WTC11 (cell line): Measurements from ENCODE around the gene ALK. TPM values are rescaled to one million over a fixed set of nuclear protein-coding genes. Genes with fewer than 3 reads are reported as not detected.

Experiments used
- ATAC-seq: fragments of 200-7000 bp; cut with Tn5 transposase; 2 replicates; pipeline ENCODE4 v1.10.0; 2021; ENCODE audit warnings: mild to moderate bottlenecking, moderate library complexity
- CTCF ChIA-PET: fragments of 300-600 bp; sonication (Branson Sonifier 250); formaldehyde crosslinking; loops from one replicate; lab custom pipeline; 2021; ENCODE audit warnings: antibody characterized with exemption; lab: Charles Lee
- POLR2A ChIA-PET: fragments of 350-600 bp; sonication (Branson Sonifier 250); formaldehyde crosslinking; loops from one replicate; lab custom pipeline; 2021; ENCODE audit warnings: antibody characterized with exemption; lab: Charles Lee
- DNase-seq: peaks from one replicate; pipeline ENCODE4 v3.0.0; 2021; ENCODE audit warnings: low spot score
- H3K27ac Mint-ChIP-seq: 2 replicates; pipeline ENCODE4 v1.8.0; 2021; ENCODE audit warnings: mixed read lengths
- H3K27me3 Mint-ChIP-seq: 2 replicates; pipeline ENCODE4 v1.8.0; 2021; ENCODE audit warnings: low read depth, mild to moderate bottlenecking, moderate library complexity, mixed read lengths
- H3K36me3 Mint-ChIP-seq: 2 replicates; pipeline ENCODE4 v1.8.0; 2021; ENCODE audit warnings: mixed read lengths
- H3K4me1 Mint-ChIP-seq: 2 replicates; pipeline ENCODE4 v1.8.0; 2022; ENCODE audit warnings: mixed read lengths
- H3K4me3 Mint-ChIP-seq: 2 replicates; pipeline ENCODE4 v1.8.0; 2021; ENCODE audit warnings: mild to moderate bottlenecking, moderate library complexity, mixed read lengths
- H3K9me3 Mint-ChIP-seq: 2 replicates; pipeline ENCODE4 v1.8.0; 2021; ENCODE audit warnings: mixed read lengths
- CBFB ChIP-seq: sonication (generic); formaldehyde crosslinking; IDR thresholded peaks from 2 replicates; pipeline ENCODE4 v1.8.1; 2022; ENCODE audit warnings: mild to moderate bottlenecking, low read depth, missing genetic modification reagents
- CDX4 ChIP-seq: fragments of 250-450 bp; sonication (Bioruptor Pico); IDR thresholded peaks from 2 replicates; pipeline ENCODE4 v1.9.0; 2021; ENCODE audit warnings: moderate library complexity, mild to moderate bottlenecking, inconsistent platforms, borderline replicate concordance
- CREM ChIP-seq: sonication (generic); formaldehyde crosslinking; IDR thresholded peaks from 2 replicates; pipeline ENCODE4 v1.8.1; 2022; ENCODE audit warnings: mild to moderate bottlenecking, missing genetic modification reagents, moderate library complexity
- E2F1 ChIP-seq: sonication (generic); formaldehyde crosslinking; IDR thresholded peaks from 2 replicates; pipeline ENCODE4 v1.8.0; 2022; ENCODE audit warnings: mild to moderate bottlenecking, missing genetic modification reagents
- E2F4 ChIP-seq: sonication (generic); formaldehyde crosslinking; IDR thresholded peaks from 2 replicates; pipeline ENCODE4 v1.8.1; 2022; ENCODE audit warnings: low read depth, mild to moderate bottlenecking, moderate library complexity, missing genetic modification reagents, borderline replicate concordance
- ETV6 ChIP-seq: sonication (generic); formaldehyde crosslinking; IDR thresholded peaks from 2 replicates; pipeline ENCODE4 v1.8.1; 2022; ENCODE audit warnings: mild to moderate bottlenecking, missing genetic modification reagents
- FOXK1 ChIP-seq: sonication (generic); formaldehyde crosslinking; IDR thresholded peaks from 2 replicates; pipeline ENCODE4 v1.8.0; 2022; ENCODE audit warnings: mild to moderate bottlenecking, moderate library complexity, missing genetic modification reagents
- KAT7 ChIP-seq: sonication (generic); formaldehyde crosslinking; IDR thresholded peaks from 2 replicates; pipeline ENCODE4 v1.8.1; 2023; ENCODE audit warnings: missing genetic modification reagents, mild to moderate bottlenecking, borderline replicate concordance
- MXD4 ChIP-seq: fragments of 250-450 bp; sonication (Bioruptor Pico); IDR thresholded peaks from 2 replicates; pipeline ENCODE4 v1.8.0; 2021; ENCODE audit warnings: mild to moderate bottlenecking, moderate library complexity, borderline replicate concordance
- NFE2L1 ChIP-seq: sonication (generic); formaldehyde crosslinking; IDR thresholded peaks from 2 replicates; pipeline ENCODE4 v1.8.1; 2023; ENCODE audit warnings: missing genetic modification reagents
- SMAD3 ChIP-seq: sonication (generic); formaldehyde crosslinking; IDR thresholded peaks from 2 replicates; pipeline ENCODE4 v1.8.0; 2022; ENCODE audit warnings: missing genetic modification reagents, mild to moderate bottlenecking, borderline replicate concordance
- STAT6 ChIP-seq: sonication (generic); formaldehyde crosslinking; conservative IDR thresholded peaks from 2 replicates; pipeline ENCODE4 v1.8.1; 2023; ENCODE audit warnings: mild to moderate bottlenecking, low read depth, missing genetic modification reagents, moderate library complexity
- TEAD1 ChIP-seq: sonication (generic); formaldehyde crosslinking; IDR thresholded peaks from 2 replicates; pipeline ENCODE4 v1.8.0; 2022; ENCODE audit warnings: mild to moderate bottlenecking, missing genetic modification reagents
- ZBTB21 ChIP-seq: sonication (generic); formaldehyde crosslinking; IDR thresholded peaks from 2 replicates; pipeline ENCODE4 v1.8.1; 2023; ENCODE audit warnings: mild to moderate bottlenecking, missing genetic modification reagents, borderline replicate concordance
- ZNF138 ChIP-seq: sonication (generic); formaldehyde crosslinking; conservative IDR thresholded peaks from 2 replicates; pipeline ENCODE4 v1.8.1; 2022; ENCODE audit warnings: mild to moderate bottlenecking, moderate library complexity, missing genetic modification reagents
- total RNA-seq: library from RNA; stranded (reverse); gene quantifications from 3 replicates; pipeline ENCODE4 v1.2.3, GENCODE V29; 2021
- TF ChIP-seq, protein P1 (sequence below): fragments of 250-450 bp; sonication (Bioruptor Pico); IDR thresholded peaks from 2 replicates; pipeline ENCODE4 v2.1.2; 2022; ENCODE audit warnings: mild to moderate bottlenecking, moderate library complexity
- TF ChIP-seq, protein P2 (sequence below): fragments of 250-450 bp; sonication (Bioruptor Pico); conservative IDR thresholded peaks from 2 replicates; pipeline ENCODE4 v1.9.0; 2021; ENCODE audit warnings: mild to moderate bottlenecking
- TF ChIP-seq, protein P3 (sequence below): sonication (generic); formaldehyde crosslinking; IDR thresholded peaks from 2 replicates; pipeline ENCODE4 v1.8.1; 2022; ENCODE audit warnings: missing genetic modification reagents, borderline replicate concordance
- TF ChIP-seq, protein P4 (sequence below): sonication (generic); formaldehyde crosslinking; IDR thresholded peaks from 2 replicates; pipeline ENCODE4 v1.8.0; 2022; ENCODE audit warnings: mild to moderate bottlenecking, missing genetic modification reagents

Gene ALK
- total RNA-seq, 1 experiment from 2014 or later = not detected

DNA sequence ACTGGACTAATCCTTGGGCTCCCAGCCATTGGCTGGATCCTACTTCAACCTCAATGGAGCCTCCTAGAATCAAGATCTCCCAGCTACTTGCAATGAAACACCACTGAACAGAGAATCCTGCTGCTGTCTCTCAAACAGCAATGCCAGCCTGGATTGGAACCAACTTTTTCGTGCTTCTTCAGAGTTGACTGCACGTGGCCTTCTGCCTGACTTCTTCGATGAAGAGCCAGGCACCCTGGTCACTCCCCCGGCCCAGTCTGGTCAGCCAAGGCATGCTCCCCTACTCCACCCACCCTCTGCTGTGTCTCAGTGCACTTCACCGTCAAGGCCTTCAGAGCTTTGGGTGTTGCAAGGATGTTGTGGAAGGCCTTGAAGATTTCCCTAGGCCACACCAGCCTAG is 657.5 kb downstream of the ALK start (continued):
- TF ChIP-seq KAT7 (CRISPR knock-in tag) = no peak

DNA sequence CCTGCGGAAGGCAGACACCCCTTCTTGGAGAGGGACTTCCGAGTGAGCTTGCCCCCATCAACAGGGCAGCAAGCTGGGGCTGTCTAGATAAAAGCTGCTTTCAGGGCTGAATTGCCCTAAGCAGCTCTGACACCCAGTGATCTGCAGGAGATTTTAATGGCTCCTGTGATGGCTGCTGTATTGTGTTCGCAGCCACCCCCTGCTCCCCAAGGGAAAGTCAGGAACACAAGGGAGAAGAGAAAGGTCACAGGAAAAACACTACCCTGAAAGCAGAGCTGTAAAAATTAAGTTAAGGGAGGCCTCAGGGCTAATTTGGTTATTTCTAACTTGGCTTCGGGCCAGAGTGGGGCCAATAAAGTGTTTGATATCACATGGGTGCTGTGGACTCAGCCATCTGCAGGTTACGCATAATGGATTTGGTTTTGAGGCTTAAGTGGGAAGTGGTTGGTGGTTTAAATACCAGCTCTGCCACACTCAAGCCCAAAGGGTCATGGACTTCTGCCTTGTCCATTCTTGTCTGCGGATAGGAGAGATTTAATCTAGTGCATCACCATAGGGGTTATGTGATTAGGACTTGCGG is 658.6 kb downstream of the ALK start:
- no peak overlapping the region for H3K27ac Mint-ChIP-seq
- ATAC-seq = no peak
- TF ChIP-seq CBFB (CRISPR knock-in tag) (no peak), FOXK1 (no peak), CREM (CRISPR knock-in tag) (no peak)
- TF ChIP-seq, all 79 proteins: peak for 0
- Mint-ChIP-seq H3K27me3 (no peaks in the 10 kb centered on the region; the same call in 1 of the 2 replicates), H3K4me3 (no peak overlapping the region), H3K4me1 (no peaks in the 10 kb centered on the region), H3K36me3 (0 out of 2 replicates have a peak, but pooled peaks cover 3% of the 10 kb centered on the region), H3K9me3 (peaks cover 21% of the 10 kb centered on the region)
- CTCF ChIA-PET = no interaction called here
- no peak for DNase-seq
- POLR2A ChIA-PET = interaction anchor here (0.6 kb wide), 1 partner anchor 572 kb away, joined by 3 read pairs; no protein-coding TSS in a partner anchor

DNA sequence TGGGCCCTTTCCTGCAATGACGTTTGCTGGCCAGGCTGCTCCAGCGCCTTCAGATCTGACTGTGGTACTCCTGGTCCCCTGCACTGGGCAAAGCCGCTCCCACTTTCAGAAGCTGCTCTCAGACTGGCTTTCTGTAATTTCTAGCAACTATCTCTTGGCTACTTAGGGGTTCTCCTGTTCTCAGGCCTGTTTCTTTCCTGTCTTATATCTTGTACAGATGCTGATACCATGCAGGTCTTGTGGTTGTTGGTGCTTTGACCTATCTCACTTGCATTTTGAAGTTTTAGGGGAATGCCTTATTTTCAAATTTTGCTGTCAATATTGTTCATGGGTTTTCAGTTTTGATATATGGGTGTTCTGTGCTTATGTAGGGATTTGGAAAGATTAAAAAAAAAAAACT is 660.4 kb downstream of the ALK start:
- Mint-ChIP-seq H3K9me3 (peaks cover 12% of the 10 kb centered on the region), H3K27me3 (no peaks in the 10 kb centered on the region; the same call in 1 of the 2 replicates), H3K4me3 (no peak overlapping the region), H3K4me1 (no peaks in the 10 kb centered on the region), H3K36me3 (0 out of 2 replicates have a peak, but pooled peaks cover 3% of the 10 kb centered on the region), H3K27ac (no peak overlapping the region)
- ChIA-PET POLR2A (no interaction called here), CTCF (interaction anchor here (1.0 kb wide), 1 partner anchor 22 kb away, joined by 4 read pairs; no protein-coding TSS in a partner anchor)
- no peak for DNase-seq
- ATAC-seq = no peak
- TF ChIP-seq TEAD1 (CRISPR knock-in tag) (no peak), ETV6 (no peak), ZBTB21 (CRISPR knock-in tag) (no peak), E2F1 (CRISPR knock-in tag) (no peak), E2F4 (CRISPR knock-in tag) (no peak), SMAD3 (CRISPR knock-in tag) (no peak), MXD4 (CRISPR knock-in tag) (no peak), CDX4 (CRISPR knock-in tag) (no peak), NFE2L1 (no peak), STAT6 (CRISPR knock-in tag) (no peak), ZNF138 (CRISPR knock-in tag) (no peak)
- TF ChIP-seq, protein P1, sequence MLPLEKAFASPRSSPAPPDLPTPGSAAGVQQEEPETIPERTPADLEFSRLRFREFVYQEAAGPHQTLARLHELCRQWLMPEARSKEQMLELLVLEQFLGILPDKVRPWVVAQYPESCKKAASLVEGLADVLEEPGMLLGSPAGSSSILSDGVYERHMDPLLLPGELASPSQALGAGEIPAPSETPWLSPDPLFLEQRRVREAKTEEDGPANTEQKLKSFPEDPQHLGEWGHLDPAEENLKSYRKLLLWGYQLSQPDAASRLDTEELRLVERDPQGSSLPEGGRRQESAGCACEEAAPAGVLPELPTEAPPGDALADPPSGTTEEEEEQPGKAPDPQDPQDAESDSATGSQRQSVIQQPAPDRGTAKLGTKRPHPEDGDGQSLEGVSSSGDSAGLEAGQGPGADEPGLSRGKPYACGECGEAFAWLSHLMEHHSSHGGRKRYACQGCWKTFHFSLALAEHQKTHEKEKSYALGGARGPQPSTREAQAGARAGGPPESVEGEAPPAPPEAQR = no peak
- TF ChIP-seq, protein P2, sequence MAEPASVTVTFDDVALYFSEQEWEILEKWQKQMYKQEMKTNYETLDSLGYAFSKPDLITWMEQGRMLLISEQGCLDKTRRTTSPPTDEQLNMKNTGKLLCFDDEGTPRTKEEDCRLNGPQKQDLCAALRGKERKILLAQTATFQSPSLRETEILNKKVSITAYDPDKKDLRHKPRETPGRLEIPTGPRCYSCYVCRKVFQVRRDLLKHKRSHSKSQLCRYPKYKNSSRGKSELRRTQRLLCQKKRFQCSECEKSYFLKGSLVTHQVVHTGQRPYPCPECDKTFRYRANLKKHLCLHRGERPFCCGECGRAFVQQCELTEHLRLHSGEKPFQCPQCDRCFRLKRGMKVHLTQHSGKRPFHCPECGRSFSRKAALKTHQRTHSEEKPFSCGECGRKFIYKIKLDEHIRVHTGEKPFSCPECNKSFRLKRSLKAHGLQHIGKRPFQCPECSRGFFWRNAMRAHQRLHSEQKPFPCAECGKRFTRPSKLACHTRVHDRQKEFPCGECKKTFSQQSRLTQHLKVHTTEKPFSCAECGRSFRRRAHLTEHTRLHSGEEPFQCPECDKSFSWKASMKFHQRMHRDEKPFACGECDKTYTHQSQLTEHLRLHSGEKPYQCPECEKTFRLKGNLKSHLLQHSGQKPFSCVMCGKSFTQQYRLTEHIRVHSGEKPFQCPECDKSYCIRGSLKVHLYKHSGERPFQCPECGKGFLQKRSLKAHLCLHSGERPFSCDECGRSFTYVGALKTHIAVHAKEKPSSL (CRISPR knock-in tag) = no peak
- TF ChIP-seq, protein P3, sequence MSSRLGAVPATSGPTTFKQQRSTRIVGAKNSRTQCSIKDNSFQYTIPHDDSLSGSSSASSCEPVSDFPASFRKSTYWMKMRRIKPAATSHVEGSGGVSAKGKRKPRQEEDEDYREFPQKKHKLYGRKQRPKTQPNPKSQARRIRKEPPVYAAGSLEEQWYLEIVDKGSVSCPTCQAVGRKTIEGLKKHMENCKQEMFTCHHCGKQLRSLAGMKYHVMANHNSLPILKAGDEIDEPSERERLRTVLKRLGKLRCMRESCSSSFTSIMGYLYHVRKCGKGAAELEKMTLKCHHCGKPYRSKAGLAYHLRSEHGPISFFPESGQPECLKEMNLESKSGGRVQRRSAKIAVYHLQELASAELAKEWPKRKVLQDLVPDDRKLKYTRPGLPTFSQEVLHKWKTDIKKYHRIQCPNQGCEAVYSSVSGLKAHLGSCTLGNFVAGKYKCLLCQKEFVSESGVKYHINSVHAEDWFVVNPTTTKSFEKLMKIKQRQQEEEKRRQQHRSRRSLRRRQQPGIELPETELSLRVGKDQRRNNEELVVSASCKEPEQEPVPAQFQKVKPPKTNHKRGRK (CRISPR knock-in tag) = no peak
- TF ChIP-seq, protein P4, sequence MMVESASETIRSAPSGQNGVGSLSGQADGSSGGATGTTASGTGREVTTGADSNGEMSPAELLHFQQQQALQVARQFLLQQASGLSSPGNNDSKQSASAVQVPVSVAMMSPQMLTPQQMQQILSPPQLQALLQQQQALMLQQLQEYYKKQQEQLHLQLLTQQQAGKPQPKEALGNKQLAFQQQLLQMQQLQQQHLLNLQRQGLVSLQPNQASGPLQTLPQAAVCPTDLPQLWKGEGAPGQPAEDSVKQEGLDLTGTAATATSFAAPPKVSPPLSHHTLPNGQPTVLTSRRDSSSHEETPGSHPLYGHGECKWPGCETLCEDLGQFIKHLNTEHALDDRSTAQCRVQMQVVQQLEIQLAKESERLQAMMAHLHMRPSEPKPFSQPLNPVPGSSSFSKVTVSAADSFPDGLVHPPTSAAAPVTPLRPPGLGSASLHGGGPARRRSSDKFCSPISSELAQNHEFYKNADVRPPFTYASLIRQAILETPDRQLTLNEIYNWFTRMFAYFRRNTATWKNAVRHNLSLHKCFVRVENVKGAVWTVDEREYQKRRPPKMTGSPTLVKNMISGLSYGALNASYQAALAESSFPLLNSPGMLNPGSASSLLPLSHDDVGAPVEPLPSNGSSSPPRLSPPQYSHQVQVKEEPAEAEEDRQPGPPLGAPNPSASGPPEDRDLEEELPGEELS (CRISPR knock-in tag) = no peak
